SJSA1 (cell line): Measurements from ENCODE around the gene HLA-E. TPM values are rescaled to one million over a fixed set of nuclear protein-coding genes. Genes with fewer than 3 reads are reported as not detected.
"Not testable (repeated sequence)": the region's sequence is repeated elsewhere in the genome, so short reads cannot be mapped to it uniquely, and the experiment has no call there.

Experiments used
- DNase-seq, 2 experiments: peaks; one replicate each; pipeline ENCODE4 v3.0.0-alpha.2; 2015 to 2020; ENCODE audit warnings: low spot score in 2 of 2, low read depth in 1 of 2
- H3K27ac ChIP-seq: fragments of 250-450 bp; sonication (Bioruptor Pico); 2 replicates; pipeline ENCODE4 v1.5.1; 2020; ENCODE audit warnings: mild to moderate bottlenecking, moderate library complexity
- H3K27me3 ChIP-seq: fragments of 250-450 bp; sonication (Bioruptor Pico); replicated peaks from 2 replicates; pipeline ENCODE4 v1.5.1; 2020; ENCODE audit warnings: mild to moderate bottlenecking, moderate library complexity
- H3K36me3 ChIP-seq: fragments of 250-450 bp; sonication (Bioruptor Pico); 2 replicates; pipeline ENCODE4 v1.5.1; 2020; ENCODE audit warnings: mild to moderate bottlenecking
- H3K4me1 ChIP-seq: fragments of 250-450 bp; sonication (Bioruptor Pico); replicated peaks from 2 replicates; pipeline ENCODE4 v1.6.1; 2021; ENCODE audit warnings: mild to moderate bottlenecking
- H3K4me3 ChIP-seq: fragments of 250-450 bp; sonication (Bioruptor Pico); 2 replicates; pipeline ENCODE4 v1.5.1; 2020; ENCODE audit warnings: mild to moderate bottlenecking
- H3K9me3 ChIP-seq: fragments of 250-450 bp; sonication (Bioruptor Pico); replicated peaks from 2 replicates; pipeline ENCODE4 v1.5.1; 2020; ENCODE audit warnings: mild to moderate bottlenecking
- total RNA-seq: library from RNA; depleted of rRNA; stranded (reverse); fragments of >200 nt; shearing (Covaris generic); gene quantifications from 2 replicates; pipeline ENCODE4 v1.2.3, GENCODE V29; 2014; rRNA removed

Gene HLA-E
- total RNA-seq, 1 experiment from 2014 or later: 214 TPM

DNA sequence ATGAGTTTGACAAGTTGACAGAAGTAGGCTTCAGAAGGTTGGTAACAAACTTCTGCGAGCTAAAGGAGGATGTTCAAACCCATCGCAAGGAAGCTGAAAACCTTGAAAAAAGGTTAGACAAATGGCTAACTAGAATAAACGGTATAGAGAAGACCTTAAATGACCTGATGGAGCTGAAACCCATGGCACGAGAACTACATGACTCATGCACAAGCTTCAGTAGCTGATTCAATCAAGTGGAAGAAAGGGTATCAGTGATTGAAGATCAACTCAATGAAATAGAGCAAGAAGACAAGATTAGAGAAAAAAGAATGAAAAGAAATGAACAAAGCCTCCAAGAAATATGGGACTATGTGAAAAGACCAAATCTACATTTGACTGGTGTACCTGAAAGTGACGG is 32.6 kb downstream of the HLA-E start:
- not testable (repeated sequence) for H3K27me3 ChIP-seq, H3K4me3 ChIP-seq, DNase-seq, H3K27ac ChIP-seq, H3K9me3 ChIP-seq, H3K36me3 ChIP-seq
- peaks cover 19% of the 10 kb centered on the region for H3K4me1 ChIP-seq

DNA sequence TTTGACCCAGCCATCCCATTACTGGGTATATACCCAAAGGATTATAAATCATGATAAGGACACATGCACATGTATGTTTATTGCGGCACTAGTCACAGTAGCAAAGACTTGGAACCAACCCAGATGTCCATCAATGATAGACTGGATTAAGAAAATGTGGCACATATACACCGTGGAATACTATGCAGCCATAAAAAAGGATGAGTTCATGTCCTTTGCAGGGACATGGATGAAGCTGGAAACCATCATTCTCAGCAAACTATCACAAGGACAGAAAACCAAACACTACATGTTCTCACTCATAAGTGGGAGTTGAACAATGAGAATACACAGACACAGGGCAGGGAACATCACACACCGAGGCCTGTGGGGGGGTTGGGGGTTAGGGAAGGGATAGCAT is 37.1 kb downstream of the HLA-E start:
- not testable (repeated sequence) for H3K4me3 ChIP-seq, H3K27me3 ChIP-seq, H3K27ac ChIP-seq, H3K9me3 ChIP-seq, DNase-seq, H3K36me3 ChIP-seq
- peaks cover 13% of the 10 kb centered on the region for H3K4me1 ChIP-seq

DNA sequence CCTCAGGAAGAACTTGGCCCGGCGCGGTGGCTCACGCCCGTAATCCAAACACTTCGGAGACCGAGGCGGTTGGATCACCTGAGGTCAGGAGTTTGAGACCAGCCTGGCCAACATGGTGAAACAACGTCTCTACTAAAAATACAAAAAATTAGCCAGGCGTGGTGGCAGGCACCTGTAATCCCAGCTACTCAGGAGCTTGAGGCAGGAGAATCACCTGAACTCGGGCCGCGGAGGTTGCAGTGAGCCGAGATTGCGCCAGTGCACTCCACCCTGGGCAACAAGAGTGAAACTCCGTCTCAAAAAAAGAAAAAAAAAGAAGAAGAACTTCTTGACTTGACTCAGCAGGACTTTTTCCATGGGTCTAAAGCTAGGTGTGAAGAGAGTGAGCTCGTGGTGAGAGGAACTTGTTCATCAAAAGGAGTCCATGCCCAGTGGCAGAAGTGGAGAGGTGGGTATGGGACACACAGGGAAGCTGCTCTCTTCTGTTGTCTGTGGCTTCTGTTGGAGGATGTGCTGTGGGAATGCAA is 40.1 kb downstream of the HLA-E start:
- not testable (repeated sequence) for DNase-seq, H3K9me3 ChIP-seq, H3K4me1 ChIP-seq, H3K36me3 ChIP-seq, H3K27me3 ChIP-seq, H3K27ac ChIP-seq, H3K4me3 ChIP-seq

DNA sequence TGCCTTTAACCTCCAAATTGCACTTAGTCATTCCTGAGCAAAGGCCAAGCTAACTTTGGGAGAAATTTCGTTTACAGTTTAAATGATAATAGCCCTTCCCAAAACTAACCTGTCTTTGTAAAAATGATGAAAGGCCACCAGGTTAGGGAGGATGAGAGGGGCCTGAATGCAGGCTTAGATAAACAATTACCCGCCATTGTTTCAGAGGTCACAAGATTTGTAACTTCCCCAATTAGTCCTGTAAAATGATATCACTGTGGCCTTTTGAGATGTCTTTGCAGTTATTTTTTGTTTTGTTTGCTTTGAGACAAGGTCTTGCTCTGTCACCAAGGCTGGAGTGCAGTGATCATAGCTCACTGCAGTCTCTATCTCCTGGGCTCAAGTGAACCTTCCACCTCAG is 40.7 kb downstream of the HLA-E start:
- Histone ChIP-seq H3K27me3 (no peaks in the 10 kb centered on the region), H3K36me3 (no peaks in the 10 kb centered on the region), H3K4me1 (peaks cover 6% of the 10 kb centered on the region), H3K27ac (no peak overlapping the region), H3K4me3 (no peak overlapping the region), H3K9me3 (no peaks in the 10 kb centered on the region)
- no peak for DNase-seq

DNA sequence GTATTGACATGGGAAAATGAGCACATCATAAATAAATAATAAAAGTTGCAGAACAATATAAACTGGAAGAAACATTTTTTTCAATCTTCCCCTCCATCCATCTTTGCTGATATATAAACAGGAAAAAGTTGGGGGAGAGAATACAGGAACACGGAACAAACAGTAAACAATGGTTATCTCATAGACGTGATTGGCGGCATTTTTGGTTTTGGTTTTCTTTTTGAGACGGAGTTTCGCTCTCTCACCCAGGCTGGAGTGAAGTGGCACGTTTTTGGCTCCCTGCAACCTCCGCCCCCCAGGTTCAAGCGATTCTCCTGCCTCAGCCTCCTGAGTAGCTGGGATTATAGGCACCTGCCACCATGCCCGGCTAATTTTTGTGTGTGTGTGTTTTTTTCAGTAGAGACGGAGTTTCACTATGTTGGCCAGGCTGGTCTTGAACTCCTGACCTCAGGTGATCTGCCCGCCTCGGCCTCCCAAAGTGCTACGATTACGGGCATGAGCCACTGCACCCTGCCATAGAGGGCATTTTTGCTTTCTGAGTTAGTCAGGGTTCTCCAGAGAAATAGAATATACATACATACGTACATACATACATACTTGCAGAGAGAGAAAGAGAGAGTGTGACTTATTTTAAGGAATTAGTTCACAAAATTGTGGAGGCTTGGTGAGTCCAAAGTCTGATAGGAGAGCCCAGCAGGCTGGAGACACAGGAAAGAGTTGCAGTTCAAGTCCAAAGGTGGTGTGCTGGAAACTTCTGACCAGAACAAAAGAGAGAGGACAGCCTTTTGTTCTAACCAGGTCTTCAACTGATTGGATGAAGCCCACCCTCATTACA is 44.4 kb downstream of the HLA-E start:
- Histone ChIP-seq H3K9me3 (no peaks in the 10 kb centered on the region), H3K27me3 (no peaks in the 10 kb centered on the region), H3K36me3 (no peaks in the 10 kb centered on the region), H3K4me3 (no peak overlapping the region), H3K4me1 (no peaks in the 10 kb centered on the region), H3K27ac (no peak overlapping the region)
- DNase-seq: no peak

DNA sequence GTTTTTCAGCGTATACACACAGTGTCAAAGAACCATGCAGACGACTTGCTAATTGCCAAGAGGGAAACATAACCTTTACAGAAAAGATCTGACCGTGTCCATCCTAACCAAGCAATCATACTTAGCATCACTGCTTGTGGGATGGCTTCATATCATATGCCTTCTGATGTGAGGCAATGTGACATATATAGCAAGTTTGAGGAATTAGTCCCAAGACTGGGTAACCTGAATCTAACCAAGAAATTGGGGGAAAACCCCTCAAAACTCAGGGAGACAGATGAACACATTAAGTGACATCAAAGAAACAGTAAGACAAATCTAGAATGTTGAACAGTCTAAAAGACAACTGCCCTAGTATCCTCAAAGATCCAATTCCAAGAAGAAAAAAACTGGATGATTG is 48.6 kb downstream of the HLA-E start:
- DNase-seq: no peak
- Histone ChIP-seq H3K4me1 (no peaks in the 10 kb centered on the region), H3K27ac (no peak overlapping the region), H3K9me3 (no peaks in the 10 kb centered on the region), H3K4me3 (no peak overlapping the region), H3K27me3 (no peaks in the 10 kb centered on the region), H3K36me3 (no peaks in the 10 kb centered on the region)

DNA sequence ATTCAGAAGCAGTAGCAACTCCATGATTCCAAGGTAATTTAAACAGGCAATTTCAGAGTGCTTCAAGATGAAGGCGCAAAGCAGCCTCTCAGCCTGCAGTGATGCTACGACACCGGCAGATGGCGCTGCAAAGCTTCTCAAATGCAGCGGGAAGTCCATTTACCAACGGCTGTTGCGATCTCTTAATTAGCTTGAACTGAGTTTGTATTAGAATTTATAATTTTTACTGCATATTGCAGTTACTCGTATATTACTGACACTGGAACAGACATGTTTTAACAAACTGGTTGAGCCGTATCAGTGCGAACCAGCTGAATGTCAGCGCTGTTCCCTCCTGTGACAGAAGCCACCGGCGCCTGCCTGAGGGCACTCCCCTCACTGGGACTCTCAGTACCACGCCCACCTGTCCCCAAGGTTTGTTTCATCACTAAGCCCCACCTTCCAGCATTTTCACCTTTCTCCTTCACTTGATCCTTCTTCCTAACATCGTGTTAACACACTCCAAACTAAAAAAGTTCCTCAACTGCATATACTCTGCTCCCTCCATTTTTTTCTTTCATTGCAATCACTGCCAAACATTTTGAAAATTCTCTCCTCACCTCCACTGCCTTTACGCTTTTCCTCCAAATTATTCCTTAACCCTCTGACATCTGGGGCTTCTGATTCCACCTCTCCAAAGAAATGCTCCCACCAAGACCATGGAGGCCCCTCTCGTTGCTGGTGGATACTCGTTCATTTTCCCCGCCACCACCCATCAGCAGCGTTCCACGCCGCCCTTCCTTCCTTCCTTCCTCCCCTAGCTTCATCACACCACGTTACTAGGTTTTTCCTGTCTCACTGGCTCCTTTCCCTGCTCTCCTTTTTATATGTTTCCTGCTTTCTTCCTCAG is 52.5 kb downstream of the HLA-E start:
- Histone ChIP-seq H3K4me3 (peak overlapping the region; percentile 11; the same call in 1 of the 2 replicates), H3K4me1 (no peaks in the 10 kb centered on the region), H3K27ac (no peak overlapping the region), H3K9me3 (no peaks in the 10 kb centered on the region), H3K36me3 (peaks cover 15% of the 10 kb centered on the region), H3K27me3 (no peaks in the 10 kb centered on the region)
- DNase-seq: peak; percentile 59 to 77

DNA sequence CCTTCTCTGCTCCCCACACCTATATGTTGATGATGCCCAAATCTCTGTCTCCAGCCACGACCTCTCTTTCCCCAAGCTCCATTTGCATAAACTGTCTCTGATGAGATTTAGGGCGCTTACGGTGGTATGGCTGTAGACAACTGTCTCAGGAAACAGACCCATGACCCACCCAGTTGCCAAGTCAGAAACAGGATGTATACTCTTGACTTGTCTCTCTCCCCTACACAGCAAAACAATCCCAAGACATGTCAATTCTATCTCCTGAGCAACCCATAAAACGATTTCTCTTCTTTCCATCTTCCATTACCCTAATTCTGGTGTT is 53.1 kb downstream of the HLA-E start:
- peaks cover 21% of the 10 kb centered on the region for H3K36me3 ChIP-seq
- no peak overlapping the region for H3K27ac ChIP-seq
- no peak overlapping the region for H3K4me3 ChIP-seq
- DNase-seq: no peak
- H3K27me3 ChIP-seq: no peaks in the 10 kb centered on the region
- no peaks in the 10 kb centered on the region for H3K4me1 ChIP-seq
- H3K9me3 ChIP-seq: no peaks in the 10 kb centered on the region

DNA sequence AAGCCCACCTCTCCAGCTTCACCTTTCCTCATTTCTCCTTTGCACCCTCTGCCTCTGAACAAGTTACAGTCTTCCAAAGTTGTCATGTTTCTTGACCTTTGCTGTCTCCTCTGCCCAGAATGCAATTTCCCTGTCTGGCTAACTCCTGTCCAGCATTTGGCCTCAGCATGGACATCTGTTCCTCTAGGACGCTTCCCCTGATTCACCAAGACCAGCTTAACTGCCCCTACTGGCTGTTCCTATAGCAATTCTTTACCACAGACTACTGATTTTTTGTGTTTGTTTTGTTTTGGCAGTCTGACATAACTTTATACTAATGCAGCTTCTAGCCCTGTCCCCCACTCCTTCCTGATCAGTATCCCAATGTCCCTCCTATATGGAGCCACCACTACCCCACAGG is 53.6 kb downstream of the HLA-E start:
- peaks cover 26% of the 10 kb centered on the region for H3K36me3 ChIP-seq
- H3K27me3 ChIP-seq: no peaks in the 10 kb centered on the region
- no peak for DNase-seq
- H3K4me3 ChIP-seq: no peak overlapping the region
- H3K4me1 ChIP-seq: no peaks in the 10 kb centered on the region
- no peak overlapping the region for H3K27ac ChIP-seq
- H3K9me3 ChIP-seq: no peaks in the 10 kb centered on the region

Other genes starting within 250 kb of the HLA-E start
- 9.0 and 14.7 TPM in 2 replicates for gene TRIM39, start 162.6 kb upstream of the HLA-E start, total RNA-seq
- gene RPP21, start 144.4 kb upstream of the HLA-E start, total RNA-seq: 41.0 and 137 TPM in 2 replicates
- 20.9 and 49.5 TPM in 2 replicates for gene GNL1, start 67.0 kb downstream of the HLA-E start, total RNA-seq
- 7.8 and 7.9 TPM in 2 replicates for gene PRR3, start 67.8 kb downstream of the HLA-E start, total RNA-seq
- 38.8 and 59.3 TPM in 2 replicates for gene ABCF1, start 81.9 kb downstream of the HLA-E start, total RNA-seq
- gene PPP1R10, start 127.7 kb downstream of the HLA-E start, total RNA-seq: 16.8 and 21.0 TPM in 2 replicates
- gene MRPS18B, start 128.3 kb downstream of the HLA-E start, total RNA-seq: 44.4 and 46.8 TPM in 2 replicates
- 0.66 and 3.4 TPM in 2 replicates for gene ATAT1, start 137.4 kb downstream of the HLA-E start, total RNA-seq
- gene C6orf136, start 157.6 kb downstream of the HLA-E start, total RNA-seq: 4.9 and 15.8 TPM in 2 replicates
- 59.5 and 86.3 TPM in 2 replicates for gene DHX16, start 183.5 kb downstream of the HLA-E start, total RNA-seq
- 53.2 and 76.8 TPM in 2 replicates for gene PPP1R18, start 197.1 kb downstream of the HLA-E start, total RNA-seq
- 6.8 and 10.0 TPM in 2 replicates for gene NRM, start 201.5 kb downstream of the HLA-E start, total RNA-seq
- gene MDC1, start 227.8 kb downstream of the HLA-E start, total RNA-seq: 8.4 and 8.6 TPM in 2 replicates
- gene TUBB, start 230.8 kb downstream of the HLA-E start, total RNA-seq: 1,157 and 1,642 TPM in 2 replicates